Measurements from ENCODE around the gene GRM8.

DNA sequence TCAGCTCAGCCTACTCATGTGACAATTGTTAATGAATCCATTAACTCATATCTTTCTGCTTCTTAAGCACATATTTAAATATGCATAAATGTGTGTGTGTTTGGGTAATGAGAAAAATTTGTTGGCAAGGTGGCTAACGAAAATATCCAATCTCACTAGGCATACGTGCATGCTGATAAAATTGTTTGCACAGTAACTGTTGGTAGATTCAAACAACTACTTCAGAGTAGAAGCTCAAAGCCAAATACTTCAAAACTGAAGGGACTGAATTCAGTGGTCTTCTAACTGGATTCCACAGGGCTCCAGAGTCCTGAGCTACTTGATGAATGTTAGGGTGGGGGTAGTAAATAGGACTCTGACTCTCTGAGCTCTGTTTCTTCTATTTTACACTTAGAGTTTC, 757.0 kb downstream of the GRM8 start:
- TF ChIP-seq CTCF (optimal IDR thresholded peaks at IDR 0.05 in 1 of 3, IDR thresholded peaks at IDR 0.05 in 1 of 3, conservative IDR thresholded peaks at IDR 0.05 in 1 of 3; ENCODE audit: extremely low read depth in 1 of 3, insufficient read depth in 2 of 3, low read length in 3 of 3) (no peak), EZH2 (IDR thresholded peaks at IDR 0.05; ENCODE audit: low read length) (no peak)
